HG03060 (cell line): ENCODE results near the gene ZER1.
A peak's percentile ranks its signal among the peaks of the same experiment; 100 is the strongest.
"Not testable (repeated sequence)": the region's sequence is repeated elsewhere in the genome, so short reads cannot be mapped to it uniquely, and the experiment has no call there.

Experiments used
- ATAC-seq: cut with Tn5 transposase; IDR thresholded peaks from one replicate; pipeline ENCODE4 v1.9.1; 2021; ENCODE audit warnings: low read depth, moderate number of reproducible peaks; ENCODE audit not compliant: unreplicated experiment

ZER1 gene

DNA sequence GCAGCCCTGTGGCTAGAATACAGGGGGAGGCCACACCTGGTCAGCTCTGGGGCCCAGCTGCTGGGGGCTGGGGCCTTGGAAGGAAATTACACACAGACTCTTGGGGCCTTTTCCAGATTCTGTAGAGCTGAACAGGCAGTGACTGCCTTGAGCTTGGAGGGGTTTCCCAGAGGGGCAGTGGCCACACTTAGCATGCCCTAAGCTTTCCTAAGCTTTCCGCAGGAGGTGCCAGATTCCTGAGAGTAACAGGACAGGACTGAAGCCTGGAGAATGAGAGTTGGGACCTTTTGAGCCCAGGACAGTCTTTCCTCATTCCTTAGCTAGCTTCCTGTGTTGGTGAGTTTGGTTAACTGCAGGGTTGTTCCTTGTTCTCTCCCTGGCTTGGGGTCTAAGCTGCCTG, 16.7 kb upstream of the ZER1 start:
- no peak for ATAC-seq

GRCh38 chr9:128787659-128788058, 15.9 kb upstream of the ZER1 start:
- no peak for ATAC-seq

DNA sequence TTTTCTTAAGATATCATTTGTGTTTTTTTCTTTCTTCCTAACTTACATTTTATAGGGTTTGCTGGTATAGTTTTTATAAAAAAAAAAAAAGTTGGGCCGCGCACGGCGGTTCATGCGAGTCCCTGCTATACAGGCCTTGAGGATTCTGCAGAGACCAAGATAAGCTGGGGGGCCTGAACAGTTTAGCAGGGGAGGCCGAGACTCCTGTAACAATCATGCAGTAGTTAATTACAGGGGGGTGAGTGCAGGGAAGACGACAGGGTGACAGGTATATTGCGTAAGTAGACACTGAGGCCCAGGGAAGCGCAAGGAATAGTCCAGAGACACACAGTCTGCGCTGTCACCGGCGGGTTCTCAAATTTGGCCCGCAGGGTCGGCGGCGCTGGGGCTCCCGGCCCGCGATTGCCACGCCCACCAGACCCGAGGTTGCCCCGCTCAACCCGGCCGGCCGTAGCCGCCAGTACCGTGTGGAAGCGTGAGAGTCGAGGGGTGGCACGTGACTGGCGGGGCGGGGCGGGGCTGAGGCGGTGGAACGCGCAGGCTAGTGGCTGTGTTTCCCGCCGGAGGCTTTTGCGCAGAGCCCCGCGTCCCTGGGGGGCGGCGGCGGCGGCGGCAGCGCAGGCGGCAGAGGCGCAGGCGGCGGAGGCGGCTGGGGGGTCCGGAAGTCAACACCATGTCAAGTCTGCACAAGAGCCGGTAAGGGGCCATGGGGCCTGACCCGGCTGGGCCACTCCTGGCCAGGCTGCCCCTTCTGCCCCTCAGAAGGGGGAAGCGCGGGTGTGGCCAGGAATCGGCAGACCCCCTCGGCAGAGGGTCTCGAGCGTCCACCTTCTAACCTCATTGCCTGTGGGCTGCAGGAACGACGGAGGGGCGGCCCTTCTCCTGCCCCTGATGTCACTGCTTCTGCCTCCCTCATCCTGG, 15.2 kb upstream of the ZER1 start, which contains the start of gene TBC1D13:
Gene TBC1D13, plus strand, starts transcription at position 573 of the 921 bp plus-strand sequence. Its CDS starts 101 bp downstream, at position 674.
- ATAC-seq: peak; percentile 69

DNA sequence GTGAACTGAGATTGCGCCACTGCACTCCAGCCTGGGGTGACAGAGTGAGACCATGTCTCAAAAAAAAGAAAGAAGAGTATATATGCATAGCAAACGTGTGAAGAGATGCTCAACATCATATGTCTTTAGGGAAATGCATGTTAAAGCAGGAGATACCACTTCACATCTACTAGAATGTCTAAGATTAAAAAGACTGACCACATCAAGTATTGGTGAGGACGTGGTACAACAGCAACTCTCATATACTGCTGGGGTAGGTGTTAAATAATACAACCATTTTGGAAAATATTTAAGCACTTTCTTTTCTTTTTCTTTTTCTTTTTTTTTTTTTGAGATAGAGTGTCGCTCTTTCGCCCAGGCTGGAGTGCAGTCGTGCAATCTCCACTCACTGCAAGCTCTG, 13.7 kb upstream of the ZER1 start:
- ATAC-seq: no peak

GRCh38 chr9:128782669-128783068, 10.9 kb upstream of the ZER1 start:
- no peak for ATAC-seq

DNA sequence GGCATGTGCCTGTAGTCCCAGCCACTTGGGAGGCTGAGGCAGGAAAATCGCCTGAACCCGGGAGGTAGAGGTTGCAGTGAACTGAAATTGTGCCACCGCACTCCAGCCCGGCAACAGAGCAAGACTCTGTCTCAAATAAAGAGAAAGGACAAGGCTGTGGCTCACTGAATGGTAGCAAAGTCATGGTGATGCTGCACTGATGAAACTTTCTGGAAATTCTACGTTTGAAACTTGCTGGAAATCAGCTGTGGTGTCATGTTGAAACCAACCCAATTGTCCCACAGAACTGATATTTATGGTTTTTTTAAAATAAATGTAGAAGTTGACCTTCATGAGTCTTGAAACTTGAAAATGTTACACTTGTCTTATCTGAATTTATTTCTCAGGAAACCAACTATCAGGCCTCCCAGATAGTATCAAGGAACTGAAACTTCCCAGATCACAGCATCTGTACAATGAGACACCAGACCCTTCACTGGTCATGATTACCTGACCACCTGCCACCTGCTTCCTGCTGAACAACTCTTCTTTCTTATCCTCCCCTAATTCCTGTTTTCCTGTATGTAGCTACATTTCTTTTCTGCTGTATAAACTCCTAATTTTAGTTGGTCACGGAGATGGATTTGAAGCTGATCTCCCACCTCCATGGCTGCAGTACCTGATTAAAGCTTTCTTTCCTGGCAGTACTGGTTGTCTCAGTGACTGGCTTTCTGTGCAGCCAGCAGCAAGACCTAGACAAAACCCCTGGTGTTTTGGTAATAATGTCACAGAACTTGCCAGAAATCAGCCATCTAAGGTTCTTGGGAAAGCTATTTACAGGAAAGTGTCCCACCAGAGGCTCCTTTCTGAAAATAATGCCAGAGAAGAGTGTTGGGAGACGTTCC, 9.7 kb upstream of the ZER1 start:
- ATAC-seq: no peak

- ATAC-seq: not testable (repeated sequence)
Observed at GRCh38 chr9:128780093-128780492, 8.4 kb upstream of the ZER1 start.

DNA sequence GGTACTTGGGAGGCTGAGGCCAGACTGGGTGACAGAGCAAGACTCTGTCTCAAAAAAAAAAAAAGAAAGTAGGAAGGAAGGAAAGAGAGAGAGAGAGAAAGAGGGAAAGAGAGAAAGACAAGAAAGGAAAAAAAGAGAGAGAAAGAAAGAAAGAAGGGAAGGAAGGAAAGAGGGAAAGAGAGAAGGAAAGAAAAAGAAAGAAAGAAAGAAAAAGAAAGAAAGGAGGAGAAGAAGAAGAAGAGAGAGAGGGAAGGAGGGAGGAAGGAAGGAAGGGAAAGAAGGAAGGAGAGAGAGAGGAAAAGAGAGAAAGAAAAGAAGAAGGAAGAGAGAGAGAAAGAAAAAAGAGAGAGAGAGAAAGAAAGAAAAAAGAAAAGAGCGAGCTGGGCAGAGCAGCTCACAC, 3.1 kb upstream of the ZER1 start:
- no peak for ATAC-seq

- ATAC-seq: no peak
Observed at GRCh38 chr9:128773049-128773448, 1.3 kb upstream of the ZER1 start.

GRCh38 chr9:128771094-128771721, 519 bp downstream of the ZER1 start:
- ATAC-seq: peak; percentile 7

DNA sequence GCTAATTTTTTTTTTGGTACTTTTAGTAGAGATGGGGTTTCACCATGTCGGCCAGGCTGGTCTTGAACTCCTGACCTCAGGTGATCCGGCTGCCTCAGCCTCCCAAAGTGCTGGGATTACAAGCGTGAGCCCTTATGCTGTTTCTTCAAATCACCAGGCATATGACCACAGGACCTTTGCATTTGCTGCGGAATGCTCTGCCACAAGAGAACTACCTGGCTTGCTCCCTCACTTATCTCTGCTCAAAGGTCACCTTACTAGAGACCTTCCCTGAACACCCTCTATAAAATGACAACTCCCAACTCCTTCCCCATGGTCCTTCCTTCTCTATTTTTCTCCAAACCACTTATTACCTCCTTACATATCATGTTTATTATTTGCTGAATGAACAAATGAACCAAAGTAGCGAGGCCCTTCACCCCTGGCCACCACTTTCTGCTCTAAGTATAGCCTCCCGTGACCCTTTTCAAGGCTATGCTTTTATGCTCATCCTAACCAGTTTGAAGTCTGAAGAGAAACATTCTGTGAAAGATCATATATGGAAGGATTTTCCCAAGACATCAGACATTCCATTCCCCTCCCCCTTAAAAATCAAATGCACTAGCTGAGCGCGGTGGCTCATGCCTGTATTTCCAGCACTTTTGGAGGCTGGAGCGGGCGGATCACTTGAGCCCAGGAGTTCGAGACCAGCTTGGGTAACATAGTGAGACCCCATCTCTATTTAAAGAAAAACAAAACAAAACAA, 1.3 kb downstream of the ZER1 start:
- no peak for ATAC-seq

GRCh38 chr9:128768606-128769005, 3.1 kb downstream of the ZER1 start:
- no peak for ATAC-seq

GRCh38 chr9:128765499-128765898, 6.2 kb downstream of the ZER1 start:
- ATAC-seq: no peak

DNA sequence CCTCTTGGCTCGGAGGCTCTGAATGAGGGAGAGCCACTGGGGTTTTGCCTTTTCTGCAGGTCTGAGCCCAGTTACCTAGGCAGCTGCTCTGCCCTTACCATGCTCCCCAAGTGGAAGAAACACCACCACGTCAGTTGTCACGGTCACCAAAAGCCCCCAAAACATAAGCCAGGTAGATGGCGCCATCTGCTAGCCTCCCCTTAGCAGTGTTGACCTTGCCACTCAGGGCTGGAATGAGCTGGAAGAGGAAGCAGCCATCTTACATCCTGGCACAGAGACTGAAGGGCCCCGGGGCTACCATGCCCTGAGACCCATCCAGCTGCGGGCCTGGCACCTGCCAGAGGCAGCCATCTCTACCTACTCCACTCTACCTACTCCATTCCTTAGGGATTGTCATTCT, 7.4 kb downstream of the ZER1 start:
- ATAC-seq: no peak

GRCh38 chr9:128762671-128763449, 8.9 kb downstream of the ZER1 start:
- ATAC-seq: no peak

- no peak for ATAC-seq
Observed at GRCh38 chr9:128757602-128758001, 14.1 kb downstream of the ZER1 start.

DNA sequence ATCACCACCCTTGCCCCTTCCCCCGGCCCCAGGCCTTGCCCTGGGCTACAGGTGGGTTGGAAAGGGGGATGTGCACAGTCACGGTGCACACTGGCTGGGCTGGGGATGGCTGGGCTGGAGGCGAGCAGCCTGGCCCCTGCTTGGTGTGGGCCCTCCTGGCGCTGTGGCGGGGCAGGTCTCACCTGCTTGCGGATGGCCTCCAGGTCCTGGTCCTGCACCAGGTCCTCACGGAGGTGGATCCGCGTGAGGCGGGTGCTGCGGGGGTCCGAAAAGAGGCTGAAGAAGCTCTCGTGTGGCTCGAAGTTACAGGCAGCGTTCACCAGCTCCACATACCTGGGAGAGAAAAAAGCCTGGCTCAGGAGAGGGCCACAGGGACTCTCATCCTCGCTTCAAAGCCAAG, 18.1 kb downstream of the ZER1 start:
- no peak for ATAC-seq

GRCh38 chr9:128750926-128751595, 20.7 kb downstream of the ZER1 start:
- no peak for ATAC-seq

- ATAC-seq: no peak
Observed at GRCh38 chr9:128747241-128747640, 24.5 kb downstream of the ZER1 start.
